GM21423 (cell line): ENCODE measurements around the gene ORM1.
A peak's percentile ranks its signal among the peaks of the same experiment; 100 is the strongest.

ENCODE experiments used
- ATAC-seq: cut with Tn5 transposase; IDR thresholded peaks from one replicate; pipeline ENCODE4 v1.9.1; 2021; ENCODE audit warnings: mild to moderate bottlenecking, moderate library complexity; ENCODE audit not compliant: unreplicated experiment

ORM1 gene

DNA sequence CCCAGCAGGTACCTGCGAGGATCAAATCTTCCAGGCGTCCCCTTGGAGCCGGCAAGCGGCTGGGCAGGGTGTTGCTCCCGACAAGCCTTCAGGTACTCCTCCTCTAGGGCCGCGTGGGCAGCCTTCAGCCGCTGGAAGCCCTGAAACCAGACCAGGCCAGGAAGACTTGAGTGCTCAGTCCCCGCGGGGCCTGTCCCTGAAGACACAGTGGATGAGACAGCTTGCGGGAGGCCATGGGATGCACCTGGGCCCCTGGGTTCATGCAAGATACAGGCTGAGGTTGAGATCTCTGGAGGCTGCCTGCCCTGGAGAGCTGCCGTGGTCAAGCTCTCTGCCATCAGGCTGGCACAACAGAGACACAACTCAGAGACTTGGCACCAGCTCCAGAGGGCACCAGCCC lies 39.5 kb downstream of the ORM1 start:
- no peak for ATAC-seq

DNA sequence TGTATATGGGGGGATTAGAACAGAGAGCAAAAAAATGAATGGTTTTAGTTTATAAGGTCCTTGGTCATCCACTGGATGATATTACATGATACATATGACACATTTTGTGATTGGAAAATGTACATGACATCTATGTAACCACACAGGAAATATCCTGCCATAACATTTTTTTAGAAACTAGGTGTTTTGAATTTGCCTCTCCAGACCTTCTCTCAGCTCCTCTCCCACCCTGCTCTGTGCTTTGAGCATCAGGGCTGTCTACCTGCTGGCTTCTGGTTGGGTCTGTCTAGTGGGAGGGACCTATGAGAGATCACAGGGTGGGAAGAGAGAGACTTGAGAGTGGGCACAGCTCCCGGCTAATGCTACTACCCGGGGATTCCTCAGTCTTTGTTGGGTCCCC lies 40.5 kb downstream of the ORM1 start:
- ATAC-seq = no peak

DNA sequence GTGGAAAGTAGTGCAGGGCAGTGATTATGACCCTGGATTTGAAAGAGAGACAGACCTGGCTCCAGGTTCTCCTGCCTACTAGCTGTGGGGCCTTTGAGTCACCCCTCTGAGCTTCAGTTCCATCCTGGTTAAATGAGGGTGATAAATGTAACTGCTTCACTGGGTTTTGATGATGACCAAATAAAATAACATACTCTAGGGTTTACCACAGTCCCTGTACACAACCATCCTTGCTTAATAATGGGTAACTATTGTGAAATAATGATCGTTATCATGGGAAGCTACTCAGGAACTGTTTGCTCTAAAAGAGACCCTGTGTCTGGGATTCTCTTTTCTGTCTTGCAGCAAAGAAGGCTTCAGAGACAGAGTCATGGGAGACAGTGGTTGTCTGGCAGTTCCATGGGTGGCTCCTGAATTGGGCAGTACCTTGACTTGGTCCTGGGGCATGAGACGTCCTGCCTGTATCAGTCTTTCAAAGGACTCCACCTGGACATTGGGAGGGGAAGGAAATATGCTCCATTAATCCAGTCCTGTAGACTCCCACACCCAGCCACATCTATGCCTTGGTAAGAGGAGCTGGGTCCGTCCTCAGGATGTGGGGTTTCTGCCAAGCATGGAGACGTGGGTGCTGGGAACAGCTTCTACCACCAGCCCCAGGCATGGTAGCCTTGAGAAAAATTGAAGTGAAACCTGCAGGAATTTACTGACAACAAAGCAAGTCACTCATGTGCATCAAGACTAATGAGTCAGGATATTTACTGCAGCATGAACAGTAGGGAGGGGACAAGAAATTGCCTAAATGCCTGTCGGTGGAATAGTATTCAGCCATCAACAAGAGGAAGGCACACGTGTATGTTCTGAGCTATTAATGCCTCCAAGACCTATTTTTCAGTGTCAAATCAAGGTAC lies 41.5 kb downstream of the ORM1 start:
- no peak for ATAC-seq

DNA sequence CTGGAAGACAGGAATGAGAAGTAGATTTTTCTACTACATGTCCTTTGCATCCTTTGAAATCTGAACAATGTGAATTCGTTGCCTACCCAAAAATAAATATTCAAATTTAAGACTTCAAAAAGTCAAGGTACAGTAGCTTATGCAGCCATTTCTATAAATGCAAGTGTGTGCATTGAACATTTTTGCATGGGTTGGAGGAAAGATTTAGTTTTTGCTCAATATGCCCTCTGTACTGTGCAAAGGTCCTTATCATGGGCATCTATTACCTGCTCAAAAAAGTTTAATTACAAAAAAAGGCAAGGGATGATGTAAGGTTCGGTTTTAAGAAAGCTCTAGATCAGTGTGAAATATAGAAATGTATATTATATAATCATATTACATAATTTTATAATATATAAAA lies 42.3 kb downstream of the ORM1 start:
- ATAC-seq = no peak

DNA sequence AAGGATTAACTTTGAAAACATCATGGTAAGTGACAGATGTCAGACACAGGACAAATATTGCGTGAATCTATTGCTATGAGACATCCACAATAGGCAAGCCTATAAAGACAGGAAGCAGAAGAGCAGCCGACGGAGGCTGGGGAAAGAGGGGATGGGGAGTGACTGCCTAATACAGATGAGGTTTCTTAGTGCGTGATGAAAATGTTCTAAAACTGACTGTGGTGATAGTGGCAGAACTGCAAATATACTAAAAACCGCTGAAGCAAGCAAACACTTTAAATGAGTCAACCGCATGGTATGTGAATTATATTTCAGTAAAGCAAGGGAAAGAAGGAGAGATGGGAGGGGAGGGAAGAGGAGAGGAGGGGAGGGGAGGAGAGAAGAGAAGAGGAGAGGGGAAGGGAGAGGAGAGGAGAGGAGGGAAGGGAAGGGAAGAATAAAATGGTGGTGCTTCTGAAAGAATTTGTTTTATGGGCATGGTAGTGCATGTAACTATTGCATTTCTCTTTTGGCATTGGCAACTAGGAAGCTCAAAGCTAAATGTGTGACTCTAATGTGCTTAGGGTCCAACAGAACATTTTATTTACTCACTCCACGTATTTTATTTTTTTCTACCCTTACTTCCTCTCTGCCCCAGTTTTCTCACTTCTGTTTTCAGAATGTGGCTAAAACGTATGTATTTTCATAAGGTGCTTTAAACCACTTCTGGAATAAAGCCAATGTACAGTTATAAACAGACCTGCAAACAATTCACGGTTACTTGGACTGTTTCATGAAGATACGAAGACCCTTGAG lies 43.6 kb downstream of the ORM1 start:
- ATAC-seq = peak; percentile 49

DNA sequence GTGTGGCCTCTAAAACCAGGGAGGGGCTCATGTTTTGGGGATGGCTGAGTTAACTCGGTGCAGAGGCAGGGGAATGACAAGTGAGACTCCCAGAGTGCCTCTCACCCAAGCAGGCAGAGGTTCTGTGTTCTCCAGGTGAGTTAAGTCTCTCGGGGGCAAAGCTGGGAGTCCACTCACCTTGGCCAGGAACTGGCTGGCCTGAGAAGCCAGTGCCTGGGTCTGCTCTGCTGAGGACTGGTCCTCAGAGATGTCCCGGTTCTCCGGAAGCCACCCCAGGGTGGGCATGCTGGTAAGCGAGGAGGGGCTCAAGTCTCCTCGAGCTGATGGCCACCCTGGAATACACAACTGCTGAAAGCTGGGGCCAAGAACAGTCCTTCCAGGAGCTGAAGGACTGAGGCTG lies 44.5 kb downstream of the ORM1 start:
- ATAC-seq = no peak

DNA sequence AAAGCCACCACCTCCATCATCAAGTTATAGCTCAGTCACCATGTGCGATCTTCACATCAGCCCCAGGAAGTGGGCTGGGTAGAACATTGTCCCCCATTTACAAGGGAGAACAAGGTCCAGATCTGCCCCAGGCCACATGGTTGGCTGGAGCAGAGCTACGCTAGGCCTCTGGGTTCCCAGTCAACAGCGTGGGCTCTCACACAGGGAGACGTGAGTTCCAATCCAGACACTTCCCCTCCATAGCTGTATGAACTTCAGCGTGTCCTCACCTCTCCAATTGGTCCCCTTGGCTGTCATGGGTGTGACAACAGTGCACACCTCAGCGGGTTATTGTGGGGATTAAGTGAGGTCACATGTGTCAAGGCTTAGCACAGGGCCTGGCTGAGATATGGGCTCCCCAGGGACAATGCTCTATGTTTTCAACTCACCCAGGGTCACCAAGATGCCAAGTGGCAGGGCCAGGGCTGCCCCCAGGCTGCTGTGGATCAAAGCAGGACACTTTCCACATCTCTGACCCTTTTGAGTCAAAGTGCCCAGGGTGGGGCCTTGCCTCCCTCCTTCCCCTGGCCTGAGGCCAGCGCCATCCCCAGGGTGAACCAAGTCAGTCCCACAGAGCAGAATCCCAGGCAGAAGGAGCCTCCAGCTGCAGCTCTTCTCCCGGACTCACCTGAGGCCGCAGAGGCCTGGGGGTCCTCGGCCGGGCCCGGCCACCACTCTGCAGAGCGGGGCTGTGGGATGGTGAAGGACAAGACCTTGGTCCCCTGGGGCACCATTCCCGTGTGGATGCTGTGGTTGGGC lies 45.1 kb downstream of the ORM1 start:
- ATAC-seq = no peak

DNA sequence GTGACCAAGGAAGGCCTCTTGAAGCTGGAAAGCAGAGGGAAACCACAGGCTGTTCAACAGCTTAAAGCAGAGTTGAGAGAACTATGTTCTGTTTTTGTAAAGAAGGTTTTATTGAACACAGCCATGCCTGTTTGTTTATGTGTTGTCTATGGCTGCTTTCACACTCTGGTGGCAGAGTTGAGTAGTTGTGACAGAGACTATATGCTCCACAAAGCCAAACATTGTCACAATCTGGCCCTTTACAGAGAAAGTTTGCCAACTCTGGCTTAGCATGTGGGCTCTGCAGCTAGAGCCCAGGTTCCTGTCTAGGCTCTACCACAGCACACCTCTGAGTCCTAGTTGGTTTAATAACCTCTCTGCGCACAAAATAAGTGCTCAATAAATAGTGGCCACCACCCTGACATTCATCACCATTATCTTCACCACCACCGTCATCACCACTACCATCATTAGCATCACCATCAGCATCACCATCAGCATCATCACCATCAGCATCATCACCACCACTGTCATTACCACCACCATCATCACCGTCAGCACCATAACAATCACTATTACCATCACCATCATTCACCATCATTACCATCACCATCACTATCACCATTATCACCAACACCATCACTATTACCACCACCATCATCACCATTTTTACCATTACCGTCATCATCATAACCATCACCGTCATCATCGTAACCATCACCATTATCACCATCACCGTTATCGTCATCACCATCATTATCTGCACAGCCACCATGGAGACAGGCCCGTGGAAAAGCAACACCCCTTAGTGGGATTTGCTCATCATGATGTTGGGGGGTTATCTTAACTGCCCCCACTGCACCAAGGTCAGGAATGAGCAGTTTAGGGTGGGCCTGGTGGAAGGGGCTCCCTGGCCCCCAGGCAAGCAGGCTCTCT lies 46.6 kb downstream of the ORM1 start:
- ATAC-seq = no peak

DNA sequence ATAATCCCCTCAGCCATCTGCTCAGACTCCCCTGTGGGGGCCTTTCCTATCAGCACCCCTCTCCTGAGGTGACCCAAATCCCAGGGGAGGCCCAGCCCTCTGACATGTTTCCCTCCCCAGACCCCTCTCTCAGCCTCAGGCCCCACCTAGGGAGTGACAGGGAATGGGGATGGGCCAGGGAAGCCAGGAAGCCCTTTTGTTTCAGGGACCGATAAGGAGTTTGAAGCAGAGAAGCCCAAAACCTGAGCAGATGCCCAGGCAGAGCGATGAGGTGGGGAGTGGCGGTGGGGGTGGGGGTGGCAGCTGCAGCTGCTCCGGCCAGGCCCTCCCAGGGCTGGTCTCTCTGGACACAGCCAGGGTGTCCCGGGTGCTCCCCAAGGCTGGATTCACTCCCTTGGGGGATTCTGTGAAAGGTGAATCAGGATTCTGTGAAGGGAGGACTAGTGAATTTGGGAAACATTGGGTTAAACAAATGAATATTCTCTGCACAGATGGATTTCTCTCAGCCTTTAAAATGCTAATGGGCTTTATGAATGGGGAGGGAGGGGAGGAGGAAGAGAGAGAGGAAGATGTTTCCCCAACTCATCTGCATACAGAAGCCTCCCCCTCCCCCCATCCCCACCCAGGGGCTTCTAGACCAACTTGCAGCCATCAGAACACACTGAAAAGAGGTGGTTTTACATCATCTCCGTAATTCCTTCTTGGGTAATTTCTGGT lies 47.5 kb downstream of the ORM1 start:
- ATAC-seq = no peak

DNA sequence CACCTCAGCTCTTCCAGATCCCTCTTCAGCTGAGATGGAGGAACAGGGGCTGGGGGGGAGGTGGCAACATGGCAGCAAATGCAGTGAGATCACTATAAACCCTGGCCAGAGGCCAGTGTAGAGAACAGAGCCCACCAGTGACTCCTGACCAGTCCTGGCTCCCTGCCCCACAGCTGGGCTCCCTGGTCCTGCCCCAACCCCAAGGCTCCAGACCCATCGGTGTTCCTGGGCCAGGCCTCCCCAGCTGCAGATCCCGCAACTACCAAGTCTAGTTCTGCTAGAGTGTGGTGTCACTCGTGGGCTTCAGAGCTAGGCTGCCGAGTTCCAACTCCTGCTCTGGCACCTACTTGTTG lies 48.0 kb downstream of the ORM1 start:
- ATAC-seq = no peak

DNA sequence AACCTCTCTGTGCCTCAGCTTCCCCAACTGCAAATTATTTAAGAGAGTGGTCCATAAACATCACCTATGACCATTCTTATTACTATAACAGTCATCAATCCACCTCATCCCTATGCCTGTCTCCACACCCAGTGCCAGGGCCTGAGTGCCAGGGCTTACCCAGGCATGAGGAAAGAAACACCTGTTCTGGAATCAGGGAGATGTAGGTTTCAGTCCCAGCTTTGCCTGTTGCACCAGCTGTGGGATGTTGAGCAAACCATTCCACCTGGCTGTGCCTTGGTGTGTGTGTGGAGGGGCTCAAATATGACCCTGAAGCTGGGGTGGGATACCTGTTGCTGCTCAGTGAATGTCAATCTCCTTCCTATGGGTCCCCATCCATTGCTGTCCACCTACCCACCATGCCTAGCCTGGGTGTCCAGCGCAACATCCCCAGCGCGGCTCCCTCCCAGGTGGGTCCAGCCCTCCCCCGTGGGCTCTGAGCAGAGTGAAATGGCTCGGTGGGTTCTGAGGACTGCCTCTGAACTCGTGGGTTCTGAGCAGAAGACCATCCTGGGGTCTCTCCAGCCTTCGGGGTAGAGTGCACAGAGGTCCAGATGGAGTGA lies 48.5 kb downstream of the ORM1 start:
- ATAC-seq = no peak

DNA sequence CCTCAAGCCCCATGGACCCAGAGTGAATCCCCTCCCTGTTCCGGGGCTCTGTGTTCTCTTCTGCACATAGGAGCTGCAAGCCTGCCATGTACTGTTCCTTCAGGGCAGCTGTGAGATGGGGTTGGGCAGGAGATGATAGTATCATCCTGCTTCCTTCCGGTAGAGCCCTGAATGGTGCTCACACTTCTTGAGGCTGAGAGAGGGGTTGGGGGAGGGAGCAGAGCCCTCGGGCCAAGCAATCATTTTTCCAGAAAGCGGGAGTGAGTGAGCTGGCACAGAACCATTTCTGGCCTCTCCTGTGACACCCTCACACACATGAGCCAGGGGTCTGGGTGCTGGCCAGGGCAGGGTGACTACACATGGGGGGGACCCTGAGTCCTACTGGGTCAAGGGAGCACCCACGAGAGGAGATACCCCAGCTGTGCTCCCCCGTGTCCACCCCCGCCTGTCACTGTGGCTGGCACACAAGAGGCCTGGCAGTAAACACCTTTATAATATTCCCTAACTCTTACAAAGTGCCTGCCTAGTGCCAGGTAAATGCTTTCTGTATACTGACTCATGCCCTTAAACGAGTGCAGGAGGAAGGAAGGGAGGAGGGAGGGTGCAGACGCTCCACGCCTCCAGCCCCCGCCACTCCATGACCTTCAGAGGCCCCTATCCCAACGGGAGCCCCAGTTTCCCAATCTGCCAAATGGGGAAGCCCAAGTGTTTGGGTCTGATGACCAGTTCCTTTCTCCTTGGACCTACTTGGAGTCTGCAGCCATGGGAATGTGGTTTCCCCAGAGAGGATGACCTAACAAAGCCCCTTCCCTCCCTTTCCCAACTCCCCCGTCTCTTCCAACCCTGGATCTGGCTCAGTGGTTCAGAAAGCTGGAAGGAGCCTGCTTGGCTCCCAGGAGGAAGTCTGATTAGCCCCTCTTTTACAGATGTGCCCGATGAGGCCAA lies 49.3 kb downstream of the ORM1 start:
- ATAC-seq = peak; percentile 29

DNA sequence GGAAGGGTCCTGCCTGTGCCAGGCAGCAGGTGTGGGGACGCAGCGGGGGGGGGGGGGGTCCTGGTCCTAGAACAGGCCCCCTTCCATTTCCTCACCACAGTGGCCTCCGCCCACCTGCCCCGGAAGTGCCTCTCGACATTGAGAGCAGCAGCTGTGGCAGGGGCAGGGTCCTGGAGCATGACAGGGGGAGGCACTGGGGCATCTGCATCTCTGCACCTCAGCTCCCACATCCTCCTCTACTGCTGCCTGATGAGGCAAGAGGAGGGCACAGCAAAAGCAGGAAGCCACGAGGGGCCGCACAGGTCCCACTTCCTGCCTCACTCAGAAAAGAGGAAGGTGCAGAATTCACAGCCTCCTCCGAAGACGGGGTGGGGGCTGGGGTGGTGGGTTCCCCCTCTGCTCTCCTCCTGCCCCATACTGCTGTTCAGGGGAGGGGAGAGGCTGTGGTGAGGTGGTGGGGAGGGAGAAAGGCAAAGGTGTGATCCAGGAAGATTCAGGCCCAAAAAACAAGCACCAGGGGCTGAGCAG lies 50.1 kb downstream of the ORM1 start:
- ATAC-seq = peak; percentile 94

DNA sequence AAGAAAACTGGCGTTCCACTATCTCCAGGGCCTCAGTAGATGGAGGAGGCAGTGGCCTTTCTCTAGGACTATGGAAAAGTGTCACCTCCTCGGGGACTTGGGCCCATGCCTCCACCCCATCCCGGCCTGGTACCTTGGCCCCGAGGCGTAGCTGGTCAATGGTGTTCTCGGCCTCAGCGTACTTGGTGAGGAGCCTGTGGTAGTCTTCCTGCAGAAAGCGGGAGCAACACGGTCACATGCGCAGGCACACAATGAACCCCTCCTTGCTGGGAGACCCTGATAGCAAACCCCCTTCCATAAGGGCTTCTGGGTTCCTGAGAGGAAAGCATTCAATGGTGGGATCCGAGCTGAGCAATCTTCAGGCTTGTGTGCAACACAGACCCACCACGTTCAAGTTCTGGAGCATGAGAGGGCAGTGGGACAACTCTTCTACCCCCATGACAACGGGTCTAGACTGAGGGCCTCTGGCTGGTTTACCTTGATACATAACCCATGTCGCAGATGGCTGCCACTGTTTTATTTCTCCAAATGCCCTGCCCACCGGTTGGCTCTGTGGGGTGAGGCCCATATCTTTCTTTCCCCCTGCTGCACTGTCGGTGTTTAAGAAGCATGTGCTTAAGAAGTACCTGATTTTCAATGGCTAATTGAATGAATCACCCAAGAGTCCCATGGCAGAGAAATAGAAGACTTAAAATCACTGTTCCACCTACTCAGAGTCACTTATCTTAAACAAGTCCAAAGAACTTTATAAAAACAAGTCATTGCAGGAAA lies 51.2 kb downstream of the ORM1 start:
- ATAC-seq = no peak

DNA sequence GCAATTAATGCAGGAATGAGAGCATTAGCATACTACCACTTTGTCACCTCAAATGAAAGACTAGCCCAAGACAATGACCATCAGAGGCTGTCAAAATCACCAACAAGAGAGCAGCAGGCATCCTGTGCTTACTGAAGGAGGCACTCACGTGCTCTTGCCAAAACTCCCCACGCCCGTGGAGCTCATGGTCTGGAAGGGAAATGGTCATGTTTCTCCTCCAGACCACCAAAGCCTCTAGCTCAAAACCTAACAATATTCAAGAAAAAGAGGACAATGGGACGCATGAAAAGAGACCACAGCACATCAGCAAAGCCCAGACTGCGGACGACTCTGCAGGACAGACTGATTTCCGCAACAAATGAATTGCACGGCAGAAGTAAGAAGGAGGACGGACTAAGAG lies 52.0 kb downstream of the ORM1 start:
- no peak for ATAC-seq

DNA sequence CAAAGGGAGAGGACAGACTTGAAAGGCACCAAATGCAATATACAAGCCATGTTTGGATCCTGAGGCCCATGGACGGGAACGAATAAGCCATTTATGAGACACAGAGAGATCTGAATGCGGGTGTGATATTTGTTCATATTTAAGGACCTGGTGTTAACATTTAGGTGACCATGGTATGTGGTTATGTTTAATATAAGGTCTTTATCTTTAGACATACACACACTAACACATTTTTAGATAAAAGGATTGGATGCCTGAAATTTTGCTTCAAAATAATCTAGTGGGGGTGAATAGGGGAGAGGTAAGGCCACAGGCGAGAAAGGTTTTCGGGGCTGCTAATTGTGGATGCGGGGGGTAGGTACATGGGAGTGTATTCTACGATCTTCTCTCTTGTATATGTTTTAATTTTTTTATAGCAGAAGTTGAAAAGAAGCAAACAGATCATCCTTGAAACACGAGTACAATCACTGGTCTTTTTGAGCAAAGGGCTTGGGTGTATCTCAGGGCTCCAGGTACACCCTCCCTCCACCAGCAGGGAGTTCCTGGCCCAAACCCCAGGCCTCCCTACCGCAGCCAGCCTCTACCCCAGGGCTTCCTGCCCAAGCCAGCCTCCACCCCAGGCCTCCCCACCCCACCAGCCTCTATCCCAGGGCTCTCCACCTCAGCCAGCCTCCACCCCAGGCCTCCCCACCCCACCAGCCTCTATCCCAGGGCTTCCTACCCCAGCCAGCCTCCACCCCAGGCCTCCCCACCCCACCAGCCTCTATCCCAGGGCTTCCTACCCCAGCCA lies 52.7 kb downstream of the ORM1 start:
- ATAC-seq = no peak
